IPS-18c (cell line): Measurements from ENCODE around the gene HHIPL1.
"Not testable (repeated sequence)": the region's sequence is repeated elsewhere in the genome, so short reads cannot be mapped to it uniquely, and the experiment has no call there.

Experiments used
- H3K4me3 ChIP-seq: 2 replicates; pipeline ENCODE4 v1.7.0; 2013; ENCODE audit warnings: low read depth, mild to moderate bottlenecking, low read length, moderate library complexity; ENCODE audit not compliant: insufficient read depth
- H3K9me3 ChIP-seq: one replicate; pipeline ENCODE4 v1.6.1; 2013; ENCODE audit warnings: mild to moderate bottlenecking, low read length, moderate library complexity; ENCODE audit not compliant: control insufficient read depth, insufficient read depth

The HHIPL1 gene

DNA sequence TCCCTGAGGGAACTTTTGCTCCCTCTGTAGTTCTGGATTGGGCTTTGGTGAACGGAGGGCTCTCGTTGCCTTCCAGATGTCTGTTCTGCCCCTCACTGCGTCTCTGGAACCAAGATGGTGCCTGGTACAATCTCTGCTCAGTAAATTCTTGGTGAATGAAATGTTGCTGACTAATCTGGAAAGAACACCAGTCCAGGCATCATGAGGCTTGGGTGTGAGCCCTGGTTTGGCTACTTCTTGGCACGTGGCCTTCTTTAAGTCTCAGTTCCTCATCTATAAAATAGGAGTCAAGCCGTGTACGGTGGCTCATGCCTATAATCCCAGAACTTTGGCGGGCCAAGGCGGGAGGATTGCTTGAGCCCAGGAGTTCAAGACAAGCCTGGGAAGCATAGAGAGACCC is 4.3 kb downstream of the HHIPL1 start:
- H3K9me3 ChIP-seq = peaks cover 3% of the 10 kb centered on the region
- H3K4me3 ChIP-seq = no peak overlapping the region

DNA sequence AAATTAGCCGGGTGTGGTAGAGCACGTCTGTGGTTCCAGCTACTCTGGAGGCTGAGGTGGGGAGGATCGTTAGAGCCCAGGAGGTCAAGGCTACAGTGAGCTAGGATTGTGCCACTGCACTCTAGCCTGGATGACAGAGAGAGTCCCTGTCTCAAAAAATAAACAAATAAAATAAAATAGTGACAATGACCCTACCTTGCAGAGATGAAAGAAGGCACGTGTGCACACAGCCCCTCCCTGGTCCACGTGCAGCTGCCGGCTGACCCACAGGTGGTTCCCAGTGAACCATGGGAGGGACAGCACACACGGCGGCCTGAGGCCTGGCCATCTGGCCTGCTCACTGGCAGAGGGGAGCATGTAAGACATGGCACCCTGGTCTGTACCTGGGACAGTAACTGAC is 4.7 kb downstream of the HHIPL1 start:
- Histone ChIP-seq H3K9me3 (peaks cover 3% of the 10 kb centered on the region), H3K4me3 (no peak overlapping the region)

DNA sequence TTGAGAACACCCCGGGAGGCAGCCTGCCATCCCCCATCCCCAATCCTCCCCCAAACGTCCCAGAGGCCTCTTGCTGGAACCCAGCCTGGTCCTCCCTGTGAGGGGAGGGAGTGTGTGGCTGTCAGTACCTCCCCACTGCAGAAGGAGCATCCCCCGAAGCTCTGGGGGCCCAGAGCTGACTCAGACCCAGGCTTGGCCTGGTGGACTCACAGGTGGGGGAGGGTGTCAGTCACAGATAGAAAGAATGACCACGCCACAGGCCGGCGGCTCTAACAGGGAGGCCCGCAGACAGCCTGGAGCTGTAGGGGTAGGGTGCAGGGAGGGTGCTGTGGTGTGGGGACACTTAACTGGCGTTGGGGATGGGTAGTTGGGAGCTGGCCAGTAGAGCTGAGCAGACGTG is 5.3 kb downstream of the HHIPL1 start:
- H3K9me3 ChIP-seq = no peaks in the 10 kb centered on the region
- no peak overlapping the region for H3K4me3 ChIP-seq

DNA sequence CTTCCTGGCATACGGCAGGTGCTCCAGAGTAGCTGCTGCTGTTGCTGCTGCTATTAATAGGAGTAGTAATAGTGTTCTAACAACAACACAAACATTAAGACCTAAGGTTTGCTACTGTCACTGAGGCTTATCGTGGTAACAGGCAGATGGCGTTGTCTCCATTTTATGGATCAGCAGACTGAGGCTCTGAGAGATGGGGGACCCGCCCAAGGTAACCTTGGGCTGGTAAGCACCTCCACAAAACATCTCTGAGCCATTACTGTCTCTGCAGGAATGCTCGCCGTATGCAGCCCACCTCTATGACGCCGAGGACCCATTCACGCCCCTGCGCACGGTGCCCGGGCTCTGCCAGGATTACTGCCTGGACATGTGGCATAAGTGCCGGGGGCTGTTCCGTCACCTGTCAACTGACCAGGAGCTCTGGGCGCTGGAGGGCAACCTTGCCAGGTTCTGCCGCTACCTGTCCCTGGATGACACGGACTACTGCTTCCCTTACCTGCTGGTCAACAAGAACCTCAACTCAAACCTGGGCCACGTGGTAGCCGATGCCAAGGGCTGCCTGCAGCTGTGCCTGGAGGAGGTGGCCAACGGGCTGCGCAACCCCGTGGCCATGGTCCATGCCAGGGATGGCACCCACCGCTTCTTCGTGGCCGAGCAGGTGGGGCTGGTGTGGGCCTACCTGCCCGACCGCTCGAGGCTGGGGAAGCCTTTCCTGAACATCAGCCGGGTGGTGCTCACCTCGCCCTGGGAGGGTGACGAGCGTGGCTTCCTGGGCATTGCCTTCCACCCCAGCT is 7.2 kb downstream of the HHIPL1 start:
- H3K4me3 ChIP-seq = no peak overlapping the region
- H3K9me3 ChIP-seq = no peaks in the 10 kb centered on the region

DNA sequence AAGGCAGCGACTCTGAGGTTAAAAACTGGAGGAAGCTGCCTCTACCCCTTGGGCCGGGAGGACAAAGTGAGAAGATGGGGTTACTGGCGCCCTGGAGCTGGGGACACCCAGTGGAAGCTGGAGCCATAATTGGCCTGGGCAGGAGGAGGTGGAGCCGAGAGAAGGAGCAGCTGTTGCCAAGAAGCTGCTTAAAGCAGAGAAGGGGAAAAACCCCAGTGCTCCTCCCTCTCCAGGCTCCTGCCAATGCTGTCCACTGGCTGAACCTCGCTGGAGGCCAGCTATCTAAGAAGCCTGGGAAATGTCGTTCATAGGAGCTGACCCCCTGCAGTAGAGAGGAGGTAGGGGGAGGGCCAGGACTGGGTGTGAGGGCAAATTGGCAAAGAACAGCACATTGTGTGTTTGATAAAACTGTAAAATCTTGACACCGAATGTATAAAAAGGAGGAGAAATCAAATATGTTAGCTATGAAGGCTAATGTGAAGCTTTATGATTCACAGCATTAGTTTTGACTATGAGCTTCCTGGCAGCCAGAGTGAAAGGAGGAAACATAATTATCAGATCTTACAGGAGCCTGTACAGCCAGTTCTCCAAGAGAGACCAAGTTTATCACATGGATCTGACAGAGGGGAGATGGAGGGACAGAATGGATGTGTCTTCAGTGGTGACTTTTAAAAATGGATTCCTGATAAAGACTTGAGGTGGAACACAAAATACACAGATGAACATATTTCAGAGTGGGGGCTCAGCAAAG is 9.5 kb downstream of the HHIPL1 start:
- no peaks in the 10 kb centered on the region for H3K9me3 ChIP-seq
- no peak overlapping the region for H3K4me3 ChIP-seq

DNA sequence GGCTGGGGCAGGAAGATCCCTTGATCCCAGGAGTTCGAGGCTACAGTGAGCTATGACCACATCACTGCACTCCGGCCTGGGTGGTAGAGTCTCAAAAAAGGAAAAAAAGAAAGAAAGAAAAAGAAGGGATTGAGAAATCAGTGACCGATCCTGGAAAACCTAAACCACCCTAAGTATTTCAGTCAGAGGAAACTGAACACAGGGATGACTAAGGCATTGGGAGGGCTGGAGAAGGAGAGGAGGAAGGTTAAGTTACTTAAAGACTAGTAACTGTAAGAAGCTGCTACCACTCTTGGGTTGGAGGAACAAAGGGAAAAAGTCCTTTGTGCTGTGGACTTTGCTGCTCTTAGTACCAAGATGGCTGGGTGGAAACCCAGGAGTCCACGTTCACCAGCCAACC is 10.6 kb downstream of the HHIPL1 start:
- H3K9me3 ChIP-seq = no peaks in the 10 kb centered on the region

DNA sequence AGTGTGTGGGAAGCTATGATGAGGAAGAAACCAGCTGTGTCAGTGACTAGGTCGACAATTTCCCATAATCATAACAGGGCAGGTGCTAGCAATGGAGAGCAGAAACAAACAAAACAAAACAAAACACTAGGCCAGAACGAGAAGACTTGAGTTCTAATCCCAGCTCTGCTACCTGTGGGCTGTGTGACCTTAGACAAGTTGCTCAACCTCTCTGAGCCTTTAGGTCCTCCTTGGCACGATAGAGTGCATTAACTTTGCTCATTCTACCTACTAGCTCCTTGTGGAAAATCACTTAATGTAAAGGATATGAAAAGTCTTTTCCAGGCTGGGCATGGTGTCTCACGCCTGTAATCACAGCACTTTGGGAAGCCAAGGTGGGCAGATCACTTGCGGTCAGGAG is 11.2 kb downstream of the HHIPL1 start:
- no peaks in the 10 kb centered on the region for H3K9me3 ChIP-seq
- no peak overlapping the region for H3K4me3 ChIP-seq

More for the DNA sequence above, 10.6 kb downstream of the HHIPL1 start:
- no peak overlapping the region for H3K4me3 ChIP-seq

DNA sequence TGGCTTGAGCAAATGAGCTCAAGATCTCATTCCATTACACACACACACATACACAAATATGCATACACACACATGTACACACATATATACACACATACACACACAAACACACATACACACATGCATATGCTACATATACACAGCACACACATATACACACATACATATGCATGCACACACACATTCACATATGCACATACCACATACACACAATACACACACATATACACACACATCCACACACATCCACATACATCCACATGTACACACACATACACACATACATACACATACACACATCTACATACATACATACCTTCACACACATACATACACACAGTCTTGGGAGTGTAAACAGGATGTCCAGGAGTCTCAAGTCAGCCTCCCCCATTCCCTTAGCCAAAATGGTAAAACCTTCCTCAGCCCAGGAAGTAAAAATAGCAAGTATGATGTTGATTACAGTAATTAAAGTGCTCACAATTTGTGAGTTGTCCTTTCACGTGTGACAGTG is 12.8 kb downstream of the HHIPL1 start:
- Histone ChIP-seq H3K9me3 (no peaks in the 10 kb centered on the region), H3K4me3 (no peak overlapping the region)

DNA sequence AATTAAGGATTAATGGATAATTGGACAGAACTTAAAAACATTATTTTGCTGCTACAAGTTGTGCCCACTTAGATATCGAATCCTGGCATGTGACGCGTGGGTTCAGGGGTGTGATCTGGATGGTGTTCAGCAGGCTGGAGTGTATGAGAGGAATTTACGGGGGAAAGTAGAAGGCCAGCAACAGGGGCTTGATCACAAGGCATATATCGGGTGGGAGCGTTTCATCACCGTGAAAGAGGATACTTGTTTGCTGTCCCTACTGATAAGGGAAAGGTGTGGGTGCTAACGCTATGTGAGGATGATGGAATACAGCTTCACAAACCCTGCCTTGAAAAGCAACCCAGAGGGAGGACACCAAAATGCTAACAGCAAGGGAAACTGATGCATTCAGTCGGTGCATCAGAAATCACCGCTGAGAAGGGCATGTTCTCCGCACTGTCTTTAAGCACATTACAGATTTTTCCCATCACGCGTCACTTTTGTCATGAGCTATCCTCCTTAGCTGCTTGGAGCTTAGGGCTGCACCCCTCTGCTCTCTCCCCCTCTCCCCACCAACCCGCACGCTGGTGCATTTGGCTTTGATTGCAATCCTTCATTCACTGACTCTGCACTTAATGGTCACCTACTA is 13.4 kb downstream of the HHIPL1 start:
- H3K9me3 ChIP-seq = no peaks in the 10 kb centered on the region
- H3K4me3 ChIP-seq = no peak overlapping the region

DNA sequence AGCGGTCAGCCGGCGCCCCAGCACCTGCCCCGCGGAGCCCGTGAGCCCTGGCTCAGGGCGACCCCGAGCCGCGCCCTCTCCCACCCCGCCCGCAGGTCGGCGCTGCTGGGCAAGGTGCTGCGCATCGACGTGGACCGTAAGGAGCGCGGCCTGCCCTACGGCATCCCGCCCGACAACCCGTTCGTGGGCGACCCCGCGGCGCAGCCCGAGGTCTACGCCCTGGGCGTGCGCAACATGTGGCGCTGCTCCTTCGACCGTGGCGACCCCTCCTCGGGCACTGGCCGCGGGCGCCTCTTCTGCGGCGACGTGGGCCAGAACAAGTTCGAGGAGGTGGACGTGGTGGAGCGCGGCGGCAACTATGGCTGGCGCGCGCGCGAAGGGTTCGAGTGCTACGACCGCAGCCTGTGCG is 14.4 kb downstream of the HHIPL1 start:
- Histone ChIP-seq H3K9me3 (no peaks in the 10 kb centered on the region), H3K4me3 (no peak overlapping the region)

DNA sequence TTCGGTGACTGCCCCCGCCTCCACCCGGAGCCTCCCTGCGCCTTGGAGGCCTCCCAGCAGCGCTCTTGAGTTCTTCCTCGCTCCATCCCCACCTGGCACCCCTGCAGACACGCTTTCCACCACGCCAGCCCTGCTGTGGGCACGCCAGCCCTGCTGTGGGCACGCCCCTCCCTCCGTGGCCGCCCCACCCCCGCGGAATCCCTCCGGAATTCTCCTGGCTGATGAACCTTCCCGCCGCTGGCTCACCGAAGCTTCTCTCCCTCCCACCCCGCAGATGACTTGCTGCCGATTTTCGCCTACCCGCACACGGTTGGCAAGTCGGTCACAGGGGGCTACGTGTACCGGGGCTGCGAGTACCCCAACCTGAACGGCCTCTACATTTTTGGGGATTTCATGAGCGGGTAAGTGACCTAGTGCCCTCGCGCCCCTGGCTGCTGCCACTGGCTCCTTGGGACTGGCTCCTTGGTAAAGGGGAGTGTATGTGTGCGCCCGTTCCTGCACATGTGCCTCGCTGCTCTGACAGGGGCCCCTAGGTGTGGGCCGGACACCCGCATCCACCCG is 15.2 kb downstream of the HHIPL1 start:
- H3K4me3 ChIP-seq = no peak overlapping the region

DNA sequence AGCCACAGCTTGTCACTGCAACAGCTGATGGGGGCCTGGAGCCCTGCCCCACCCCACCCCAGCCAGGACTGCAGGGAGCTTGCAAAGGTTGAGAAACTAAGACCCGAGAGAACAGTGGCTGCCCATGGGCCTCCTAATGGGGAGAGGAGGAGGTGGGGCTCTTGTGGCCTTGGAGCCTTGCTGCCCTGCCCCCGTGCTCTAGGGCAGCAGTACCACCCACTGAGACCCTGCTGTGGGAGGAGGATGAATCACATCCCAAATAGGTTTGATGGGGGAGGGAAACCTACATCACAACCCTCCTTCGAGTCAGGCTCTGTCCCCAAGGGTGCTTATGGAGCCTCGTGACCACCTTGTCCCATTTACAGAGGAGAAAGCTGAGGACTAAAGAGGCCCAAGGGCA is 15.9 kb downstream of the HHIPL1 start:
- Histone ChIP-seq H3K9me3 (no peaks in the 10 kb centered on the region), H3K4me3 (0 out of 2 replicates have a peak overlapping the region, but pooled peaks have one; percentile 15)

More for the DNA sequence above, 15.2 kb downstream of the HHIPL1 start:
- H3K9me3 ChIP-seq = no peaks in the 10 kb centered on the region

DNA sequence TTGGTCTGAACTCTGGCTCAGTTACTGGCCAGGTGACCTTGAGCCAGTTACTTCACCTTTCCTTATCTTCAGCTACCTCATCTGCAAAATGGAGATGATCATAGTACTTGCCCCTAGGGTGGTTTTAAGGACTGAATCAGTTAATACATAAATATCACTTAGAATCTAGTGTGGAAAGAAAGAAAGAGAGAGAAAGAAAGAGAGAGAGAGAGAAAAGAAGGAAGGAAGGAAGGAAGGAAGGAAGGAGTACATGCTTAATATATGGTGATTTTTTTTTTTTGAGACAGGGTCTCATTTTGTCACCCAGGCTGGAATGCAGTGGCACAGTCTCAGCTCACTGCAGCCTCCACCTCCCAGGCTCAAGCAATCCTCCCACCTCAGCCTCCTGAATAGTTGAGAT is 16.3 kb downstream of the HHIPL1 start:
- not testable (repeated sequence) for H3K4me3 ChIP-seq, H3K9me3 ChIP-seq

DNA sequence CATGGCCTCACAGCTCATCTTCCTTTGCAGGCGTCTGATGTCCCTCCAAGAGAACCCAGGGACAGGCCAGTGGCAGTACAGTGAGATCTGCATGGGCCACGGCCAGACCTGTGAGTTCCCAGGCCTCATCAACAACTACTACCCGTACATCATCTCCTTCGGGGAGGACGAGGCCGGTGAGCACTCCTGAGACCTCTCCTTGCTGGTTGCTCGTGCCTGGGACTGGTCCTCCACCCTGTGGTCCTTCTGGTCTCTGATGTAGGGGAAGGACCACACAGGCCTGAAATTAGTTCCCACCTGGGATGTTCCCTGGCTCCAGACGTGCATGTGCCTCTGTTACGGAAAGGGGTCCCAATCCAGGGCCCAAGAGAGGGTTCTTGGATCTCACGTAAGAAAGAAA is 17.9 kb downstream of the HHIPL1 start:
- H3K4me3 ChIP-seq = no peak overlapping the region
- H3K9me3 ChIP-seq = no peaks in the 10 kb centered on the region

DNA sequence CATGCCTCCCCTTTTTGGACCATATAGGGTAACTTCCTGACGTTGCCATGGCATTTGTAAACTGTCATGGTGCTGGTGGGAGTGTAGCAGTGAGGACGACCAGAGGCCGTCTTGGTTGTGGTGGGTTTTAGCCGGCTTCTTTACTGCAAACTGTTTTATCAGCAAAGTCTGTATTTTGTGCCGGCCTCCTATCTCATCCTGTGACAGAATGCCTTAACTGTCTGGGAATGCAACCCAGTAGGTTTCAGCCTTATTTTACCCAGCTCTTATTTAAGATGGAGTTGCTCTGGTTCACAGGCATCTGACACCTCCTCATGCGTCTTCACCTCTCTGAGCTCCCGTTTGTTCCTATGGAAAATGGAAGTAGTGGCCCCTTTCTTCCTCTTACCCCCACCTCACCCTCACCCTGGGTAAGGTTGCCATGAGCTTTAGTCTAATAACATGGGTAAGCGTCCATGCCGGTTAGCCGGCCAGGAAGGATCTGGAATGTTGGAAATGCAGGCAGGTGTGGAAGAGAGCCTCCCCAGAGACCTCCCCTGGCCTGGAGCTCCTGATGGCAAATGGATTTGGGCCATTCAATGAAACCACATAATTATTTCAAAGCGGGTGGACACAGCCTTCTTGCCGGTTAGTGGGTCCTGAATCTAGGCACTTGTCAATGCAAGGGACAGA is 18.6 kb downstream of the HHIPL1 start:
- H3K9me3 ChIP-seq = no peaks in the 10 kb centered on the region
- H3K4me3 ChIP-seq = no peak overlapping the region

DNA sequence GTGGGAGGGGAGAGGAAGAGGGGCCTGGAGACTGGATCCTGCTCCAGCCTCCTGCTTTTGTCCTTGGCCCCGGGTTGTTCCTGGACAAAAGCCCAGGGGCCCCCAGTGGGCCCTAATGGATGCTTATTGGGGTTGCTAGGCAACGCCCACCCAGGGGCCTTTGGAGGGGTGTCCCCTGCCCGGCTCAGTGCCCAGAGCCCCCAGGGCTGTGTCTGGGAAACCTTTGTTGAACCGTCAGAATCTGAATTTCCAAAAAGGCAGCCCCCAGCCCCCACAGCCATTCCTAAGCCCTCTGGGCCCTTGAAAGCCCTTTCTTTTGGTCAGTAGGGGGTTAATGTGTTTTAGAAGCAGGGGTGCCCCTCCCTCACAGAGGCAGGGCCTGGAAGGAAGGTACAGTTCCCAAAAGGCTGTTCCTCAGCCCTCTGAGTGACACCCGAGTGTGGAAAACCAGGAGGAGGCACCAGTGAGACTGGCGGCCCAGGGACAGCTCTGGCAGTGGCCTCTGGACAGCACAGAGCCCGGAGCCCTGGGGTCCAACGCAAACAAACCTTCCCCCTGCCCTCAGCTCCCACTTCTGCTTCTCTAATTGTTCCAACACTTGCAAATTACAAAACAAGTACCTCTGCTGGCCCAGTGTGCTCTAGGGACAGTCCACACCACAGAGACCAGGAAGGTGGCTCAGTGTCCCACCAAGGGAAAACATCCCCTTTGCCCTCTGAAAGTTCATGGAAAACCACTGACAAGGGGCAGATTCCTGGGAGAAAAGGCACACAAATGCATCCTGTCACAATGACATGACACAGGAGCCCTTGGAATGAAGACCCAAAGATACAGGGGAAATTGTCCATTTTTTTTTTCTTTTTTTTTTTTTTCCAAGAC is 19.4 kb downstream of the HHIPL1 start:
- Histone ChIP-seq H3K4me3 (no peak overlapping the region), H3K9me3 (no peaks in the 10 kb centered on the region)
